ENCODE results near the gene HAS3.

DNA sequence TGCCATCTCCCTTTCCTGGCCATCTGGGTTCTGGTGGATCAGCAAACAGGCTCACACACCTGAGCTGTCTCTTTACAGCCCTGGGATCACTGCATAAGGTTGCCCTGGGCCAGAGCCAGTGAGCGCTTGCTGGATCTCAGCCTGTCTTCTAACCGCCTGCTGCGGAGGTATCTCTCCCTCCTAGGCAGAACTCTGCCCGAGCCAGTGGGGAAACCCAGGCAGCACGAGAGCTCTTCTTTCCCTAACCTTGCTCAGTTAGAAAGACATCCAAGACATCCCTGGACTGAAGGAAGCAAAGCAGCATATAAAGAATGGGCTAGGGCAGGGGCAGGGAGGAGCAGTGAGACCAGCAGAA, 6.4 kb downstream of the HAS3 start:
- TF ChIP-seq POLR2A (IDR thresholded peaks at IDR 0.05) (no peak), EP300 (IDR thresholded peaks at IDR 0.05) (no peak)
- TF ChIP-seq, protein P1, sequence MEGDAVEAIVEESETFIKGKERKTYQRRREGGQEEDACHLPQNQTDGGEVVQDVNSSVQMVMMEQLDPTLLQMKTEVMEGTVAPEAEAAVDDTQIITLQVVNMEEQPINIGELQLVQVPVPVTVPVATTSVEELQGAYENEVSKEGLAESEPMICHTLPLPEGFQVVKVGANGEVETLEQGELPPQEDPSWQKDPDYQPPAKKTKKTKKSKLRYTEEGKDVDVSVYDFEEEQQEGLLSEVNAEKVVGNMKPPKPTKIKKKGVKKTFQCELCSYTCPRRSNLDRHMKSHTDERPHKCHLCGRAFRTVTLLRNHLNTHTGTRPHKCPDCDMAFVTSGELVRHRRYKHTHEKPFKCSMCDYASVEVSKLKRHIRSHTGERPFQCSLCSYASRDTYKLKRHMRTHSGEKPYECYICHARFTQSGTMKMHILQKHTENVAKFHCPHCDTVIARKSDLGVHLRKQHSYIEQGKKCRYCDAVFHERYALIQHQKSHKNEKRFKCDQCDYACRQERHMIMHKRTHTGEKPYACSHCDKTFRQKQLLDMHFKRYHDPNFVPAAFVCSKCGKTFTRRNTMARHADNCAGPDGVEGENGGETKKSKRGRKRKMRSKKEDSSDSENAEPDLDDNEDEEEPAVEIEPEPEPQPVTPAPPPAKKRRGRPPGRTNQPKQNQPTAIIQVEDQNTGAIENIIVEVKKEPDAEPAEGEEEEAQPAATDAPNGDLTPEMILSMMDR (IDR thresholded peaks at IDR 0.05), result no peak
